Measurements from ENCODE around the gene OR2B6. TPM values are rescaled to one million over a fixed set of nuclear protein-coding genes. Genes with fewer than 3 reads are reported as not detected.

The OR2B6 gene
- total and polyA plus RNA-seq, 2 of the 8 experiments (the other 6 are each of a cell fraction or from before 2014, with no cell fraction given): 0.26 TPM; not detected in 1

- Histone ChIP-seq H3K27ac (ENCODE audit: low read depth, low read length) (no peak overlapping the region), H3K18ac (ENCODE audit: extremely low read depth, low read length) (no peak overlapping the region), H3K56ac (replicated peaks; ENCODE audit: insufficient read length, low read depth, low read length) (no peak overlapping the region), H3K4me1 (replicated peaks in 1 of 4; ENCODE audit: control insufficient read depth in 3 of 4, insufficient read depth in 4 of 4, low read length in 3 of 4) (no peaks in the 10 kb centered on the region), H3K4ac (replicated peaks; ENCODE audit: insufficient read length, low read depth, low read length) (no peak overlapping the region), H2BK120ac (replicated peaks; ENCODE audit: low read depth, low read length) (no peak overlapping the region), H3K79me1 (ENCODE audit: low read depth, low read length) (no peaks in the 10 kb centered on the region), H2BK5ac (ENCODE audit: low read depth, low read length) (no peak overlapping the region), H4K5ac (ENCODE audit: insufficient read length, low read depth, low read length) (no peak overlapping the region), H4K20me1 (replicated peaks in 1 of 2; ENCODE audit: control insufficient read depth in 1 of 2, insufficient read depth in 2 of 2, low read length in 2 of 2) (no peaks in the 10 kb centered on the region), H3K23ac (ENCODE audit: insufficient read length) (no peak overlapping the region), H3K9ac (replicated peaks in 1 of 4; ENCODE audit: extremely low read depth in 1 of 4, low read depth in 3 of 4, low read length in 3 of 4) (no peak overlapping the region), H3K23me2 (ENCODE audit: low read depth, low read length) (no peaks in the 10 kb centered on the region; the same call in 1 of the 2 replicates), H4K91ac (replicated peaks; ENCODE audit: insufficient read length, low read length) (no peak overlapping the region), H2BK15ac (ENCODE audit: low read length) (no peak overlapping the region), H2BK20ac (ENCODE audit: low read length) (no peak overlapping the region), H4K8ac (ENCODE audit: extremely low read depth, insufficient read depth, low read length) (no peak overlapping the region), H2AK5ac (ENCODE audit: low read depth, low read length) (no peak overlapping the region), H3K79me2 (ENCODE audit: control insufficient read depth in 1 of 2, insufficient read depth in 2 of 2, low read length in 2 of 2) (no peaks in the 10 kb centered on the region), H3K27me3 (replicated peaks in 1 of 4; ENCODE audit: control insufficient read depth in 3 of 4, extremely low read depth in 1 of 4, insufficient read depth in 3 of 4, low read length in 3 of 4) (no peaks in the 10 kb centered on the region), H2AFZ (ENCODE audit: low read length) (no peak overlapping the region), H3K4me2 (ENCODE audit: insufficient read depth in 1 of 2, low read depth in 2 of 2, low read length in 2 of 2) (no peak overlapping the region), H2BK12ac (ENCODE audit: low read depth, low read length) (no peak overlapping the region), H3K9me3 (ENCODE audit: insufficient read depth in 2 of 2, low read depth in 1 of 2, low read length in 1 of 2) (no peaks in the 10 kb centered on the region), H3K36me3 (ENCODE audit: control insufficient read depth in 2 of 4, insufficient read depth in 4 of 4, low read length in 3 of 4) (no peaks in the 10 kb centered on the region), H3K4me3 (ENCODE audit: extremely low read depth in 1 of 4, insufficient read depth in 2 of 4, low read depth in 3 of 4, low read length in 4 of 4) (no peak overlapping the region), H3K14ac (ENCODE audit: insufficient read length) (no peak overlapping the region)
- ChIA-PET CTCF (ENCODE audit: partially characterized antibody) (no interaction called here), POLR2A (ENCODE audit: partially characterized antibody) (no interaction called here)
- FAIRE-seq (no peak), DNase-seq (ENCODE audit: low read depth in 1 of 2, low spot score in 2 of 2) (no peak)
- TF ChIP-seq EP300 (IDR thresholded peaks at IDR 0.05; ENCODE audit: borderline replicate concordance in 1 of 2, low read depth in 2 of 2, low read length in 2 of 2) (no peak), SRF (IDR thresholded peaks at IDR 0.05; ENCODE audit: low read depth, low read length) (no peak), POU5F1 (IDR thresholded peaks at IDR 0.05; ENCODE audit: low read depth, low read length) (no peak), TAF1 (IDR thresholded peaks at IDR 0.05; ENCODE audit: low read depth, low read length) (no peak), ATF3 (IDR thresholded peaks at IDR 0.05; ENCODE audit: insufficient read depth, low read depth, low read length) (no peak), GABPA (IDR thresholded peaks at IDR 0.05; ENCODE audit: borderline replicate concordance, insufficient read depth, low read length) (no peak), CBX5 (IDR thresholded peaks at IDR 0.05; ENCODE audit: low read depth, low read length) (no peak)
- TF ChIP-seq, protein P1, sequence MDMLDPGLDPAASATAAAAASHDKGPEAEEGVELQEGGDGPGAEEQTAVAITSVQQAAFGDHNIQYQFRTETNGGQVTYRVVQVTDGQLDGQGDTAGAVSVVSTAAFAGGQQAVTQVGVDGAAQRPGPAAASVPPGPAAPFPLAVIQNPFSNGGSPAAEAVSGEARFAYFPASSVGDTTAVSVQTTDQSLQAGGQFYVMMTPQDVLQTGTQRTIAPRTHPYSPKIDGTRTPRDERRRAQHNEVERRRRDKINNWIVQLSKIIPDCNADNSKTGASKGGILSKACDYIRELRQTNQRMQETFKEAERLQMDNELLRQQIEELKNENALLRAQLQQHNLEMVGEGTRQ (IDR thresholded peaks at IDR 0.05; ENCODE audit: low read length): no peak
- WGBS, 2 experiments (ENCODE audit: extremely low coverage in 1 of 2, insufficient coverage in 1 of 2, insufficient read length in 1 of 2, insufficient replicate concordance in 2 of 2, low coverage in 1 of 2, low lambda C conversion rate in 2 of 2, missing lambda C conversion rate in 1 of 2): 95% methylated on average over 4 of the region's 4 CpGs; no CpG with 5 or more reads in 1 of the 2 experiments
These were observed 15.7 kb downstream of the OR2B6 start for GRCh38 chr6:27972750-27973149.
